H1 (cell line): Measurements from ENCODE around the gene TMEM151B.

Experiments used
- POLR2A ChIP-seq, 2 experiments: IDR thresholded peaks; 1 replicate in 1 of 2; 2 replicates in 1 of 2; pipeline ENCODE4 v1.6.1; 2011; ENCODE audit warnings: low read depth in 2 of 2, low read length in 2 of 2, mild to moderate bottlenecking in 2 of 2; ENCODE audit errors: control extremely low read depth in 1 of 2
- TAF1 ChIP-seq: IDR thresholded peaks from 2 replicates; pipeline ENCODE4 v1.6.1; 2011; ENCODE audit warnings: mild to moderate bottlenecking, low read depth, low read length

DNA sequence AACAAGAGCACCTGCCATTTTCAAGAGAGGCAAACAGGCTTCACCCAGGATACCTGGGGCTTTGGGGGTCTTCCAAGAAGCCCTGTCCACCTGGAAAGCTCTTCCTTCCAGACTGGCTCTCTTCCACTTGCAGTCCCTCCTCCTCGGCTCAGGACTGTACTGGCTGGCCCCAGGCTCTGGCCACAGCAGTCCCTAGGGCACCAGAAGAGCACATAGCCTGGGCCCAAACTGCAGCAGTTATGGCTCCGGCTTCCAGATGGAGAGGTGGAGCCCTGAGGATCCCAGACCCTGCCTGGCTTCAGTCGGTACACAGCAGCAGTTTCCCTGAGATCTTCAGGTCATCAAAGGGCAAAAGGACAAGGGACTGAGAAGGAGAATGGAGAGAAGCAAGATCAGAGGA is 11.3 kb upstream of the TMEM151B start:
- TF ChIP-seq POLR2A (IDR thresholded peaks at IDR 0.05; ENCODE audit: control extremely low read depth in 1 of 2, low read depth in 2 of 2, low read length in 2 of 2) (no peak), TAF1 (no peak)
